ENCODE data around the gene SLC18A3.

Gene SLC18A3

DNA sequence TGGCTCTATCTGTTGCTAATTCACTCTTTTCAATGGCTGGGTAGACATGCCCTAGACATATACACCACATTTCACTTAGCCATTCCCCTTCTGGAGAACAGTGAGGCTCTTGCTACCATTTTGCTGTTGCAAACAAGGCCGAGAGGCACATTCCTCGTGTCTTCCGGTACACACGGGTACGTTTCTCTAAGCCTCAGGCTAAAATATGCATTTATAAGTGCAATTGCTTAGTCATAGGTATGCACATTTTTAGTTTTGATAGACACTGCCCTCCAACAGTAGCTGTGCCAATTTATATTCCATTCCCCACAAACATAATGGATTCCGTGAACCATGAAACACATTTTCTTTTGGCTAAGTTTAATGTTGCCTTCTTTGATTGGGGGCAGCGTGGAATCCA, 16.9 kb downstream of the SLC18A3 start:
- DNase-seq (ENCODE audit: low read depth in 2 of 2), result no peak

GRCh38 chr10:49627644-49628247, 17.6 kb downstream of the SLC18A3 start:
- no peak for DNase-seq (ENCODE audit: low read depth in 2 of 2)

GRCh38 chr10:49628599-49628998, 18.5 kb downstream of the SLC18A3 start:
- DNase-seq (ENCODE audit: low read depth in 2 of 2), result no peak

DNA sequence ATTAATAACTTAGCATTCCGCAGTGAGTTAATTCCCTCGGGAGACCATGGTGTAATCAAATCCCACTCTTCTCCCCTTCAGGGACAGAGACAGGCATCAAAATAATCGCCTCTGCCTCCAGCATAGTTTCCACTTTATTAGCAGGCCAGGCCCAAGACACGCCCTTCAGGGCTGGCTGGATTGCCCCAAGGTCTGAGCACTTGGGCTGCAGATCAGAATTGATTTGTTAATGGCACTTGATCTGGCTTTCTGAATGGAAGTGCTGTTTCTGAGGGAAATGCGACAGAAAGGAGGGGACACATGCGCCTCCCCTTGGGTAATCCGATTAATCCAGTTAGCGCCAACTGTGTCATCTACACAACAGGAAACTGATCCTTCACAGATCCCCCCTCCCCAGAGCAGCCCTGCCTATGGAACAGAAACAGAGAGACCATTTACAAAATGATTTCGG, 19.3 kb downstream of the SLC18A3 start:
- no peak for DNase-seq (ENCODE audit: low read depth in 2 of 2)

- no peak for DNase-seq (ENCODE audit: low read depth in 2 of 2)
Observed at GRCh38 chr10:49631975-49632374, 21.9 kb downstream of the SLC18A3 start.

DNA sequence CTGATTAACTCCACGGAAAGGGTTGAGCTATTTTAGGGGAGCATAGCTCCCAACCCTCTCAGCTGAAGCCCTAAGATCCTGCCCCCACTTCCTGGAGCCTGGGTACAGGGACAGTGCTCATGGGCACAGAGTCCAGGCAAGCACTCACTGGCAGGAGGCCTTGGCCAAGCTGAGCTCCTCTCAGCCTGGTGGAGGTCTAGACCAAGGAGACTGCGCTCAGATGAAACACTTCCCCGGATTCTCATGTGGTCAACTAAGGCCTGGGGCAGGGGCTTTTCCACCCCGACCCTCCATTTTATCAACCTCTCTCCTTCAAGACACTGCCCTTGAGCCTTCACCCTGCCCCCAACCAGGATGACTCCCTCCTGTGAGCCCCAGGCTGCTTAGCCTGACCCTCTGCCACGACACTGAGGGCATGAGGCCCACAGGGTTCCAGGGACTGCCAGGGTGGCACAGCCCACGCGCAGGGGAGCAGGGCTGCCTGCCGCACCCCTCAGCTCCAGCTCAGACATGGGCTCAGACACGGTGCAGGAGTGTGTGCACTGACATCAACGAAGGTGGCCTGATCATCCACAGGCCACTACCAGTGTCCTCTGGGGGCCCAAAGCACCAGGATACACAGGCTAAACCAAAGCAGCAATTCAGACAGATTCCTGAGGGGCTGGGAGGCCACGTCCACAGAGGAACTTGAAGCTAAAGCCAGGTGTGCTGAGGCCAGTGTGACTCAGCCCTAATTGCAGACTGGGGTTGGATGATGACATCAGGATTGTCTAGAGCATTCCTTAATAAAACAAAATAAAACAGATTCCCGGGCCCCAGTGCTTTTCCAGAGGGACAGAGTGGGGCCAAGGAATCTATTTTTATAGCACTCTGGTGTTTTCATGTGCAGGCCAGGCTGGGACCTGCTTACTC, 22.6 kb downstream of the SLC18A3 start:
- no peak for DNase-seq (ENCODE audit: low read depth in 2 of 2)

DNA sequence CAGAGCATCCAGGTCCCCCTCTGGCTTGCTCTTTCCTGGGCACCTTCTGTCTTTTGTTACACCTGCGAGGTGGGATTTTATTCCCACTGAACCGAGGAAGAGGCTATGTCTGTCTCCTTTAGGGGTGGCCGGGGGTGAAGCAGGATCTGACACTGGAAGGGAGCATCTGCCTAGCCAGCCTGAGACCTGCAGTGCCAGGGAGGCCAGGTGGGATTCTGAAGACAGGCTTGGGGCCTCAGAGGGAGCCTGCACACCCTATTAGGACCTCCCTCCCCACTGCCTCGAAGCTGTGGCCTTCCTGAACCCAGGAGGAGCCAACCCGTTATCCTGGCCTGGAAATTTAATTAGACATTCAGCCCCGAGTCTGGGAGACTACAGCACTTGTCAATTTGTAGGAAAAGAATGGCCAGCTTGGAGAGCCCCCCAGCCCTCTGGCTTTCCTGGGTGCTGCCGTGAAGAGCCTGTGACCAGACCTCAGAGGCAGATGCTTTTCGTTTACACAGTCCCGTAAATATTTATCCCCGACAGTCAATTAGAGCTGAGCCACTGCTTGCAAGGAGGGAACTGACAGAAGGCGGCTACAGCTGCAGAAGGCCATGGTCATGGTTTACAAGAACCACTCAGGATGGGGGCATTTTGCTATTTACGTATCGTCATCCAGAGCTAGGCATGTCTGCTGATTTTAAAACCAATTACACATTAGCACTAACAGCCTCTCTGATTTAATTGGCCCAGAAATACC, 23.4 kb downstream of the SLC18A3 start:
- no peak for DNase-seq (ENCODE audit: low read depth in 2 of 2)

GRCh38 chr10:49634069-49634660, 24.1 kb downstream of the SLC18A3 start:
- DNase-seq (ENCODE audit: low read depth in 2 of 2), result no peak

DNA sequence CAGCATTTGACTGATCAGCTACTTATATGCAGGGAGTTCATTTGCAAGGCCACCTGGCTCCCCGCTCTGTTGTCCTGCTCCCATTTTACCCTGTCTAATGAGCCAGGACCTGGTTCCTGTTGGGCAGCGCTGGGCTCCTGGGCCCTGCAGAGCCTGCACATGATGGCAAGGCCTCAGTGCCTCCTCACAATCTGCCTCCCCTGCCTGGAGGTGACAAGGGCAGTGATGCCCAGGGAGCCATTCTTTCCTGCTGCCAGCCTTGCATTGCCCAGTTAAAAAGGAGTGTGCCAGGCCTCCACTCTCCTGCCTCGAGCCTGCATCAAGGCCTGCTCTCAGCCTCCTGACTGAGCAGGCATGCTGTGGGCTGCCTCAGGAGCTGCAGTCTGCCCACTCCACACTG, 32.2 kb downstream of the SLC18A3 start:
- DNase-seq (ENCODE audit: low read depth in 2 of 2), result no peak

- DNase-seq (ENCODE audit: low read depth in 2 of 2), result no peak
Observed at GRCh38 chr10:49643241-49644034, 33.3 kb downstream of the SLC18A3 start.

DNA sequence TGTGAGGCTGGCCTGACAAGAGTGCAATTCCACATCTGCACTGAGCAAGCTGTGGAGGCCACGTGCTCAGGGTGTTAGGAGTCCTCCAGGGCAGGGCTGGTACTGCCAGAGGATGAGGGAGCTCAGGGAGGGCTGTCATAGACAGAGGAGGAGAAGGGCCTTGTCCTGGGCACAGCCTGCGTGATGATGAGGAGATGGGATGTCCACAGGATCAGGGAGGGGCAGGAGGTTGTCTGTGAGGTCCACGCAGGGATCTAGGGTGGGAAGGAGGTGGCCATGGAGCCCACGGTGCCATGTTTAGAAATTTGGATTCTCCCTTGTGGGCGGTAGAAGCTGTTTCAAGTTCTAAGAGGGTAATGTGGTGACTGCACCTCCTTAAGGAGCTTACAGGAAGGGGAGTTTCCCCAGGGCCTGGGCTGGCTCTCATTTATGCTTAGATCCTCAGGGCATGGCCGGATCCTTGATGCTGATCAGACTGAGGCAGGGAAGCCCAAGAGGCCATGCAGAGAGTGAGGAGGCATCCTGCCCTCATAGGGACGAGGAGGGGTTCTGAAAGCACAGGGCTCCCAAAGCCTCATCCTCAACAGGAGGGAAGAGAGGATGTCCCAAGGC, 34.0 kb downstream of the SLC18A3 start:
- DNase-seq (ENCODE audit: low read depth in 2 of 2), result no peak

DNA sequence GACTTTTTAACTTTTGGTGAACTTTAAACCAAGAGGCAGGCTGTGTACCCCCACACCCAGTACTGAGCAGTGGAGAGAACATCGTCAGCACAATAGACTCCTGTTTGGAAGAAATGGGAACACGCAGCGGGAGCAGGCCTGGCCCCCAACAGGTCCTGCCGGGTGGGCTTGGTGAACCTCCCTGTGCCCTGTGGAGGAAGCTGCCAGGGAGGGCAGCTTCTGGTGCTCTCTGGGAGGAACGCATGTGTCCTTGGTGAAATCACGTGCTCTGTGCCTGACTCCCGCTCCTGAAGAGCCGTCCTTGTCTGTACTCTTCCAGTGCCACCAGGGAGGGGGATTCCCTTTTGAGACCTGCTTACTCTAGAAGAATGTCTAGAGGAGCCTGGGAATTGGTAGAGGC, 35.3 kb downstream of the SLC18A3 start:
- no peak for DNase-seq (ENCODE audit: low read depth in 2 of 2)

GRCh38 chr10:49645871-49646870, 36.1 kb downstream of the SLC18A3 start:
- DNase-seq (ENCODE audit: low read depth in 2 of 2), result no peak

GRCh38 chr10:49647554-49647953, 37.4 kb downstream of the SLC18A3 start:
- no peak for DNase-seq (ENCODE audit: low read depth in 2 of 2)

- DNase-seq (ENCODE audit: low read depth in 2 of 2), result no peak
Observed at GRCh38 chr10:49647985-49648795, 38.1 kb downstream of the SLC18A3 start.

GRCh38 chr10:49649294-49649693, 39.2 kb downstream of the SLC18A3 start:
- no peak for DNase-seq (ENCODE audit: low read depth in 2 of 2)

- DNase-seq (ENCODE audit: low read depth in 2 of 2), result no peak
Observed at GRCh38 chr10:49649936-49650723, 40.0 kb downstream of the SLC18A3 start.

- DNase-seq (ENCODE audit: low read depth in 2 of 2), result no peak
Observed at GRCh38 chr10:49650724-49651034, 40.6 kb downstream of the SLC18A3 start.
